ENCODE results near the gene CCDC88C. TPM values are rescaled to one million over a fixed set of nuclear protein-coding genes. Genes with fewer than 3 reads are reported as not detected.

The CCDC88C gene
- total RNA-seq, 1 donor = 0.36 TPM

DNA sequence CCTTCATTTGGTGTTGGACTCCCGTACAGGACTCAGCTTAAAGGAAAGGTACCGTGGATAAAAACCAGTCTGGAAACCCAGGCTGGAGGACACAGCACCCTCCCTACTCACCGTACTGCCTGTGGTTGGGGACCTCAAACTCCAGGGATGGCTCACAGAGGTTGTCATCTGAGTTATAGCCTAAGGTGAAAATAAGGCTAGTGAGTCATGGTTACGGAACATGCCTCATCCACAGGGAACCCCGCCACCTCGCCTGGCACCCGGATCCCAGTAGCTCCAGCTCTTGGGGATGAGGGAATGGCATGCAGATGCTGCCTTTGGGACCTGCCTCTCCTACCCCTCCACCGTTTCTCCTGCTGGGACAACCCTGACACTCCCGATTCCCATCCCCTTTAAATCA, 136.3 kb downstream of the CCDC88C start:
- H3K27me3 ChIP-seq (ENCODE audit: insufficient read depth, low read length) = no peaks in the 10 kb centered on the region
- no peaks in the 10 kb centered on the region for H3K79me2 ChIP-seq (ENCODE audit: insufficient read depth, low read length)
- TF ChIP-seq, protein P1, sequence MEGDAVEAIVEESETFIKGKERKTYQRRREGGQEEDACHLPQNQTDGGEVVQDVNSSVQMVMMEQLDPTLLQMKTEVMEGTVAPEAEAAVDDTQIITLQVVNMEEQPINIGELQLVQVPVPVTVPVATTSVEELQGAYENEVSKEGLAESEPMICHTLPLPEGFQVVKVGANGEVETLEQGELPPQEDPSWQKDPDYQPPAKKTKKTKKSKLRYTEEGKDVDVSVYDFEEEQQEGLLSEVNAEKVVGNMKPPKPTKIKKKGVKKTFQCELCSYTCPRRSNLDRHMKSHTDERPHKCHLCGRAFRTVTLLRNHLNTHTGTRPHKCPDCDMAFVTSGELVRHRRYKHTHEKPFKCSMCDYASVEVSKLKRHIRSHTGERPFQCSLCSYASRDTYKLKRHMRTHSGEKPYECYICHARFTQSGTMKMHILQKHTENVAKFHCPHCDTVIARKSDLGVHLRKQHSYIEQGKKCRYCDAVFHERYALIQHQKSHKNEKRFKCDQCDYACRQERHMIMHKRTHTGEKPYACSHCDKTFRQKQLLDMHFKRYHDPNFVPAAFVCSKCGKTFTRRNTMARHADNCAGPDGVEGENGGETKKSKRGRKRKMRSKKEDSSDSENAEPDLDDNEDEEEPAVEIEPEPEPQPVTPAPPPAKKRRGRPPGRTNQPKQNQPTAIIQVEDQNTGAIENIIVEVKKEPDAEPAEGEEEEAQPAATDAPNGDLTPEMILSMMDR (IDR thresholded peaks at IDR 0.05; ENCODE audit: extremely low read depth, low read depth, low read length) = no peak
- no peak overlapping the region for H2AFZ ChIP-seq (ENCODE audit: low read length)
- H3K27ac ChIP-seq (ENCODE audit: low read depth, low read length) = no peak overlapping the region
- no peaks in the 10 kb centered on the region for H3K9me3 ChIP-seq (ENCODE audit: low read depth, low read length)
- no peaks in the 10 kb centered on the region for H4K20me1 ChIP-seq (ENCODE audit: insufficient read depth, low read length)
- H3K4me2 ChIP-seq (ENCODE audit: insufficient read depth, low read length) = no peak overlapping the region
- peak; percentile 69 for DNase-seq (ENCODE audit: insufficient read length, low spot score, missing footprints)
- no peak overlapping the region for H3K4me3 ChIP-seq (ENCODE audit: insufficient read depth, low read length)
- peaks cover 26% of the 10 kb centered on the region for H3K4me1 ChIP-seq (ENCODE audit: insufficient read depth, low read length)
- H3K36me3 ChIP-seq (ENCODE audit: insufficient read depth, low read length) = no peaks in the 10 kb centered on the region

DNA sequence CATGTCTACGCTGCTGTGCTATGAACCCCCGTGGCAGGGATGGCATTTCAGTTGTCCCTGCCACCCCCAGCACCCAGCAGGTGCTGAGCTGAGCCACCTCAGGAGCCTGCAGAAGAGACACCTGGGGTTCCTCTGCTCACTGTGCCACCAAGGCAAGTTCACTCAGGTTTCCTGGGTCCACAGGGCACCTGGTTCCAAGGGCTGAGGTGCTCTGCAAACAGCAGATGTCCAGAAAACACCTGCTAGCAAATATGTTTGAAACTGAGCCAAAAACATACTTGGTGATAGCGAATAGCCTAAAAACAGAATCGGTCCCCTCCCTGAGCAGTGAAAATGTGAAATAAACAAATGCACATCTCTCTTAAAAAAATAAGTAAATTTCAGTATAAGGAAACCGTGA, 137.5 kb downstream of the CCDC88C start:
- TF ChIP-seq, protein P1 (IDR thresholded peaks at IDR 0.05; ENCODE audit: extremely low read depth, low read depth, low read length) = no peak
- Histone ChIP-seq H2AFZ (ENCODE audit: low read length) (no peak overlapping the region), H3K27ac (ENCODE audit: low read depth, low read length) (no peak overlapping the region), H3K36me3 (ENCODE audit: insufficient read depth, low read length) (no peaks in the 10 kb centered on the region), H3K4me3 (ENCODE audit: insufficient read depth, low read length) (no peak overlapping the region), H3K79me2 (ENCODE audit: insufficient read depth, low read length) (no peaks in the 10 kb centered on the region), H3K27me3 (ENCODE audit: insufficient read depth, low read length) (no peaks in the 10 kb centered on the region), H3K4me1 (ENCODE audit: insufficient read depth, low read length) (peaks cover 23% of the 10 kb centered on the region), H3K9me3 (ENCODE audit: low read depth, low read length) (no peaks in the 10 kb centered on the region), H3K4me2 (ENCODE audit: insufficient read depth, low read length) (no peak overlapping the region), H4K20me1 (ENCODE audit: insufficient read depth, low read length) (no peaks in the 10 kb centered on the region)
- no peak for DNase-seq (ENCODE audit: insufficient read length, low spot score, missing footprints)

DNA sequence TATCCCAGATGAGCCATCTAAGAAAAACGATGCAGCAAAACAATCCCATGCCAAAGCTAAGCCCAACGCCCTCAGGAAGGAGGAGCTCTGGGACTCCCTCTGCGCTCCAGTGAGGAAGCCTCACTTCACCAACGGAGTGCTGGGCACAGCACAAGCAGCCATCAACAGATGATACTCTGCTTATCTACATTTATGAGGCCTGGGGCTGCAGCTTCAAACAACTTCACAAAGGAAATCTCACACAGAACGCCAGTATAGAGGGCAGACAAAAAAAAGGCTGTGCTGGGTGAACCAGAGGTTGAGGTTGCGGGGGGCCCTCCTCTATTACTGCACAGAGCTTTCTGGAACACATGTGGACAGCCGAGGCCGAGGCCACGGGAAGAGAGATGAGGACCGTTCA, 138.3 kb downstream of the CCDC88C start:
- Histone ChIP-seq H3K4me1 (ENCODE audit: insufficient read depth, low read length) (peaks cover 16% of the 10 kb centered on the region), H3K4me2 (ENCODE audit: insufficient read depth, low read length) (no peak overlapping the region), H3K4me3 (ENCODE audit: insufficient read depth, low read length) (no peak overlapping the region), H3K27me3 (ENCODE audit: insufficient read depth, low read length) (no peaks in the 10 kb centered on the region), H2AFZ (ENCODE audit: low read length) (no peak overlapping the region), H4K20me1 (ENCODE audit: insufficient read depth, low read length) (no peaks in the 10 kb centered on the region), H3K27ac (ENCODE audit: low read depth, low read length) (no peak overlapping the region), H3K79me2 (ENCODE audit: insufficient read depth, low read length) (no peaks in the 10 kb centered on the region), H3K36me3 (ENCODE audit: insufficient read depth, low read length) (no peaks in the 10 kb centered on the region), H3K9me3 (ENCODE audit: low read depth, low read length) (no peaks in the 10 kb centered on the region)
- TF ChIP-seq, protein P1 (IDR thresholded peaks at IDR 0.05; ENCODE audit: extremely low read depth, low read depth, low read length) = no peak
- no peak for DNase-seq (ENCODE audit: insufficient read length, low spot score, missing footprints)

DNA sequence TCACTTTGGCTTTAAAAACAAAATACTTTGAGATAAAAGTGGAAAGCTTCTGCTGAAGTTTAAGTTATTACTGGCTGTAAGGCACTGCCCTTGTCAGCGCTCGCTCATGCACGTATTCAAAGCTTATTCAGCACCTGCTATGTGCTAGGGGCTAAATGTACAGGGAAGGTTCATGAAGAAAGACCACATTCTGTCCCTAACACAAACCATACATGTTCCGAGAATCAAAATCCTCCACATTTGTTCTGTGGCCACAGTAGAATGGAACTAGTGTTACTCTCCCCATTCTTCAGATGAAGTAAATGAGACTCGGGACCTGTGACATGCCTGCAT, 139.3 kb downstream of the CCDC88C start:
- no peak overlapping the region for H3K27ac ChIP-seq (ENCODE audit: low read depth, low read length)
- no peaks in the 10 kb centered on the region for H3K36me3 ChIP-seq (ENCODE audit: insufficient read depth, low read length)
- no peaks in the 10 kb centered on the region for H3K27me3 ChIP-seq (ENCODE audit: insufficient read depth, low read length)
- H3K9me3 ChIP-seq (ENCODE audit: low read depth, low read length) = no peaks in the 10 kb centered on the region
- no peak overlapping the region for H2AFZ ChIP-seq (ENCODE audit: low read length)
- H4K20me1 ChIP-seq (ENCODE audit: insufficient read depth, low read length) = no peaks in the 10 kb centered on the region
- TF ChIP-seq, protein P1 (IDR thresholded peaks at IDR 0.05; ENCODE audit: extremely low read depth, low read depth, low read length) = no peak
- H3K79me2 ChIP-seq (ENCODE audit: insufficient read depth, low read length) = no peaks in the 10 kb centered on the region
- H3K4me1 ChIP-seq (ENCODE audit: insufficient read depth, low read length) = peaks cover 6% of the 10 kb centered on the region
- DNase-seq (ENCODE audit: insufficient read length, low spot score, missing footprints) = no peak
- H3K4me2 ChIP-seq (ENCODE audit: insufficient read depth, low read length) = no peak overlapping the region
- H3K4me3 ChIP-seq (ENCODE audit: insufficient read depth, low read length) = no peak overlapping the region

All from osteoblast (primary cell).